Psoas muscle (tissue), 8 donors: ENCODE results near the gene NUMB. TPM values are rescaled to one million over a fixed set of nuclear protein-coding genes. Genes with fewer than 3 reads are reported as not detected.
"Not testable (repeated sequence)": the region's sequence is repeated elsewhere in the genome, so short reads cannot be mapped to it uniquely, and the experiment has no call there.

Experiments
- ATAC-seq, 4 donors: fragments of 200-7000 bp; cut with Tn5 transposase; one replicate each; pipeline ENCODE4 v1.9.1; 2020; ENCODE audit warnings: moderate library complexity in 3 of 4, mild to moderate bottlenecking in 2 of 4
- DNase-seq, 2 donors: peaks; one replicate each; pipeline ENCODE4 v3.0.0-alpha.2; 2020
- H3K27ac ChIP-seq: fragments of 200-600 bp; one replicate; pipeline ENCODE4 v1.8.0; 2022
- H3K27me3 ChIP-seq, 3 donors: fragments of 200-600 bp in 1 of 3; one replicate each; pipeline versions ENCODE4 v1.6.1 to v1.8.0; 2013 to 2022; ENCODE audit warnings: low read length in 2 of 3, mild to moderate bottlenecking in 2 of 3, moderate library complexity in 1 of 3; ENCODE audit not compliant: insufficient read depth in 3 of 3
- H3K36me3 ChIP-seq, 2 donors: fragments of 200-600 bp in 1 of 2; one replicate each; pipeline versions ENCODE4 v1.6.1 to v1.8.0; 2013 to 2022; ENCODE audit warnings: low read depth in 1 of 2, mild to moderate bottlenecking in 1 of 2, moderate library complexity in 1 of 2; ENCODE audit not compliant: insufficient read depth in 1 of 2
- H3K4me1 ChIP-seq: fragments of 200-600 bp; one replicate; pipeline ENCODE4 v1.8.0; 2022
- H3K4me3 ChIP-seq: fragments of 200-600 bp; one replicate; pipeline ENCODE4 v1.8.0; 2022; ENCODE audit warnings: mild to moderate bottlenecking
- H3K9me3 ChIP-seq: fragments of 200-600 bp; one replicate; pipeline ENCODE4 v1.8.0; 2022
- CTCF ChIP-seq: fragments of 200-600 bp; IDR thresholded peaks from one replicate; pipeline ENCODE4 v1.8.0; 2022; ENCODE audit warnings: antibody characterized with exemption
- WGBS, 3 donors: extraction: QIAGEN DNeasy Blood & Tissue Kit; methylation state at CpG; one replicate each; pipeline versions ENCODE4 v1.1.6 to v1.1.7; 2013; 5-methylcytosine and 5-hydroxymethylcytosine counted together
- intact Hi-C, 2 donors: fragments of 100-400 bp; cut with DNase I; formaldehyde crosslinking; loops; one replicate each; pipeline versions ENCODE4 v1.11.0 to v1.14.2; 2022
- polyA plus RNA-seq, 3 donors: library from polyadenylated mRNA; stranded (reverse); fragments of 200-250 nt; gene quantifications; one replicate each; pipeline ENCODE4 v1.2.3, GENCODE V29; 2013
- total RNA-seq, 4 donors: library from RNA; stranded (reverse); fragmentation: NEBNext Ultra II Directional in 2 of 4; extraction: Animal tissue kit (Norgen Biotek cat#: 25700) in 2 of 4; gene quantifications; one replicate each; pipeline versions ENCODE4 v1.2.1 to v1.2.4, GENCODE V29; 2021 to 2023
- donor health status: healthy with polysubstance abuse.
- donor health status: DM: no; HTN: no; CAD: no; lungs with moderate emphysema.
- donor health status: Bipolar disorder and iron deficiency.
- donor health status: healthy.
- donor health status: DM: yes; HTN: yes; CAD: no.
- donor health status: DM: no; HTN: no; CAD: no.
- donor health status: DM: no; HTN: no; CAD: no.
- donor health status: DM: yes; HTN: yes; CAD: no.

The NUMB gene
- total and polyA plus RNA-seq, 7 donors = 12.5 to 26.4 (median 24.6) TPM

- ATAC-seq = no peak
- Histone ChIP-seq H3K9me3 (no peaks in the 10 kb centered on the region), H3K4me1 (no peaks in the 10 kb centered on the region), H3K4me3 (no peak overlapping the region), H3K27me3 (no peaks in the 10 kb centered on the region), H3K27ac (no peak overlapping the region), H3K36me3 (peaks cover 0 to 6% of the 10 kb centered on the region in 2 donors)
- DNase-seq = no peak
- no peak for TF ChIP-seq CTCF
- intact Hi-C loops = no loop called here
These were observed 89.7 kb downstream of the NUMB start for GRCh38 chr14:73368616-73369015.

GRCh38 chr14:73365727-73366126, 92.6 kb downstream of the NUMB start:
- DNase-seq = no peak
- no peak for TF ChIP-seq CTCF
- Histone ChIP-seq H3K27ac (no peak overlapping the region), H3K27me3 (no peaks in the 10 kb centered on the region), H3K9me3 (no peaks in the 10 kb centered on the region), H3K4me3 (no peak overlapping the region), H3K36me3 (peaks cover 0 to 6% of the 10 kb centered on the region in 2 donors), H3K4me1 (no peaks in the 10 kb centered on the region)
- 78 to 83% (median 82%) methylated on average over 1 of the region's 1 CpG for WGBS, 3 donors
- no peak for ATAC-seq
- intact Hi-C loops = no loop called here

- H3K4me3 ChIP-seq = no peak overlapping the region
- no peak overlapping the region for H3K27ac ChIP-seq
- H3K27me3 ChIP-seq = no peaks in the 10 kb centered on the region
- ATAC-seq = no peak
- intact Hi-C loops = no loop called here
- no peak for DNase-seq
- no peaks in the 10 kb centered on the region for H3K9me3 ChIP-seq
- 97 to 100% (median 99%) methylated on average over 2 of the region's 2 CpGs for WGBS, 3 donors
- no peaks in the 10 kb centered on the region for H3K4me1 ChIP-seq
- TF ChIP-seq CTCF = no peak
- peaks cover 0 to 6% of the 10 kb centered on the region in 2 donors for H3K36me3 ChIP-seq
These were observed 93.8 kb downstream of the NUMB start for GRCh38 chr14:73364559-73364958.

- DNase-seq (no peak), ATAC-seq (no peak)
- no peak for TF ChIP-seq CTCF
- Histone ChIP-seq H3K36me3 (peaks cover 0 to 14% of the 10 kb centered on the region in 2 donors), H3K4me3 (no peak overlapping the region), H3K27me3 (no peaks in the 10 kb centered on the region), H3K4me1 (no peaks in the 10 kb centered on the region), H3K27ac (no peak overlapping the region), H3K9me3 (no peaks in the 10 kb centered on the region)
- intact Hi-C loops = no loop called here
These were observed 98.9 kb downstream of the NUMB start for GRCh38 chr14:73359445-73359844.

GRCh38 chr14:73358187-73358586, 100.2 kb downstream of the NUMB start:
- intact Hi-C loops = no loop called here
- WGBS, 3 donors = 77 to 88% (median 82%) methylated on average over 1 of the region's 1 CpG
- no peaks in the 10 kb centered on the region for H3K27me3 ChIP-seq
- no peaks in the 10 kb centered on the region for H3K9me3 ChIP-seq
- no peaks in the 10 kb centered on the region for H3K4me1 ChIP-seq
- DNase-seq (no peak), ATAC-seq (no peak)
- no peak for TF ChIP-seq CTCF
- H3K36me3 ChIP-seq = peaks cover 0 to 19% of the 10 kb centered on the region in 2 donors
- no peak overlapping the region for H3K27ac ChIP-seq
- no peak overlapping the region for H3K4me3 ChIP-seq

- H3K36me3 ChIP-seq, H3K27me3 ChIP-seq, H3K9me3 ChIP-seq, H3K4me3 ChIP-seq, H3K4me1 ChIP-seq, DNase-seq, H3K27ac ChIP-seq, ATAC-seq, intact Hi-C loops: not testable (repeated sequence)
- WGBS, 3 donors = 45 to 78% (median 56%) methylated on average over 3 of the region's 3 CpGs
These were observed 109.3 kb downstream of the NUMB start for GRCh38 chr14:73349091-73349490.
